GM21447 (cell line): ENCODE results near the gene XPC.

ENCODE experiments used
- ATAC-seq: cut with Tn5 transposase; IDR thresholded peaks from one replicate; pipeline ENCODE4 v1.9.1; 2021; ENCODE audit not compliant: unreplicated experiment

Gene XPC

GRCh38 chr3:14208977-14209394, 30.6 kb upstream of the XPC start:
- ATAC-seq, result no peak

GRCh38 chr3:14208168-14208567, 29.8 kb upstream of the XPC start:
- ATAC-seq, result no peak

- no peak for ATAC-seq
These were observed 28.3 kb upstream of the XPC start for GRCh38 chr3:14206548-14207177.

- ATAC-seq, result no peak
These were observed 26.3 kb upstream of the XPC start for GRCh38 chr3:14204515-14205284.

GRCh38 chr3:14203521-14204079, 25.2 kb upstream of the XPC start:
- ATAC-seq, result no peak

GRCh38 chr3:14202874-14203520, 24.6 kb upstream of the XPC start:
- no peak for ATAC-seq

GRCh38 chr3:14201940-14202684, 23.7 kb upstream of the XPC start:
- ATAC-seq, result no peak

GRCh38 chr3:14200841-14201240, 22.4 kb upstream of the XPC start:
- no peak for ATAC-seq

GRCh38 chr3:14200276-14200675, 21.9 kb upstream of the XPC start:
- ATAC-seq, result no peak

GRCh38 chr3:14199641-14200040, 21.2 kb upstream of the XPC start:
- no peak for ATAC-seq

GRCh38 chr3:14194865-14195264, 16.5 kb upstream of the XPC start:
- no peak for ATAC-seq

- ATAC-seq, result no peak
These were observed 9.8 kb upstream of the XPC start for GRCh38 chr3:14188041-14188754.

- no peak for ATAC-seq
These were observed 8.6 kb upstream of the XPC start for GRCh38 chr3:14186854-14187458.

- no peak for ATAC-seq
These were observed 4.7 kb upstream of the XPC start for GRCh38 chr3:14183015-14183577.

GRCh38 chr3:14181253-14181652, 2.9 kb upstream of the XPC start:
- ATAC-seq, result no peak

- ATAC-seq, result no peak
These were observed 1.4 kb upstream of the XPC start for GRCh38 chr3:14179795-14180194.

GRCh38 chr3:14179114-14179465, 689 bp upstream of the XPC start:
- ATAC-seq, result no peak

- ATAC-seq, result peak; percentile 8
These were observed 688 bp downstream of the XPC start for GRCh38 chr3:14177580-14178246.

GRCh38 chr3:14175383-14176037, 2.9 kb downstream of the XPC start:
- no peak for ATAC-seq
